ENCODE data around the gene TMEM135.
"Not testable (repeated sequence)": the region's sequence is repeated elsewhere in the genome, so short reads cannot be mapped to it uniquely, and the experiment has no call there.

The TMEM135 gene

DNA sequence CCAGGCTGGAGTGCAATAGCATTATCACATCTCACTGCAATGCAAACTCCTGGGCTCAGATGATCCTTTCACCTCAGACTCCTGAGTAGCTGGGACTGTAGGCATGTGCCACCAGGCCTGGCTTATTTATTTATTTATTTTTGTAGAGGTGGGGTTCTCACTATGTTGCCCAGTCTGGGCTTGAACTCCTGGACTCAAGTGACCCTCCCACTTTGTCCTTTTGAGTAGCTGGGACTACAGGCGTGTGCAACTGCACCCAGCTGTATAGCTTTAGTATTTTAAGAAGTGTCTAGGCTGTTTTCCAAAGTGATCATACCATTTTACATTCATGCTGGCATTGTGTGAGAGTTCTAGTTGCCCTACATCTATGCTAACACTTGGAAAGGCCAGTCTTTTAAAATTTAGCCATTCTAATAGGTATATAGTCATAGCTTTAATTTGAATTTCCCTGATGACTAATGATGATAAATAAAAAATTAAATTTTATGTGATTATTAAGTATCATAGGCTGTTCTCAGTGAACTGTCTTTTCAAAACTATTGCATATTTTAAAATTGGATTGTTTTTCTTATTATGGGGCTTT is 96.9 kb downstream of the TMEM135 start:
- Histone ChIP-seq H3K27me3 (ENCODE audit: control insufficient read depth in 2 of 2, insufficient read depth in 2 of 2, low read length in 2 of 2) (no peaks in the 10 kb centered on the region), H3K4me3 (ENCODE audit: low read length in 2 of 2) (no peak overlapping the region), H3K9me3 (ENCODE audit: control insufficient read depth in 2 of 2, low read length in 2 of 2) (peaks cover 0 to 2% of the 10 kb centered on the region in 2 donors), H3K4me1 (ENCODE audit: control insufficient read depth in 2 of 2, insufficient read depth in 2 of 2, low read length in 2 of 2) (no peaks in the 10 kb centered on the region), H3K36me3 (ENCODE audit: control insufficient read depth in 2 of 2, insufficient read depth in 2 of 2, low read length in 2 of 2) (no peaks in the 10 kb centered on the region), H3K27ac (ENCODE audit: low read depth in 2 of 2, low read length in 2 of 2) (no peak overlapping the region), H3K9ac (ENCODE audit: low read depth in 1 of 2, low read length in 2 of 2) (no peak overlapping the region)

DNA sequence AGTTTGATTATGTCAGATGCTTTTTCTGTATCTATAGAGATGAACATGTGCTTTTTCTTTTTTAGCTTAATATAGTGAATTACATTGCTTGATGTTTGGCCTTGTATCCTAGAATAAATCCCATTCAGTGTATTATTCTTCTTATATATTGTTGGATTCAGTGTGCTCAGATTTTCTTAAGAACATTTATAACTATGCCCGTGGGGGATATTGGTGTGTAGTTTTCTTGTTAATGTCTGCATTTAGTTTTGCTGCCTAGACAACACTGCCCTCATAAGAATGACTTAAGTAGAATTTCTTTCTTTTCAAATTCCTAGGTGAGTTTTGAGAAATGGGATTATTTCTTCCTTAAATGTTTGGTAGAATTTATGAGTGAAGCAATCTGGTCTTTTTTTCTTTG is 98.5 kb downstream of the TMEM135 start:
- no peaks in the 10 kb centered on the region for H3K36me3 ChIP-seq (ENCODE audit: control insufficient read depth in 2 of 2, insufficient read depth in 2 of 2, low read length in 2 of 2)
- no peak overlapping the region for H3K4me3 ChIP-seq (ENCODE audit: low read length in 2 of 2)
- H3K4me1 ChIP-seq (ENCODE audit: control insufficient read depth in 2 of 2, insufficient read depth in 2 of 2, low read length in 2 of 2), result no peaks in the 10 kb centered on the region
- H3K9ac ChIP-seq (ENCODE audit: low read depth in 1 of 2, low read length in 2 of 2), result no peak overlapping the region
- H3K9me3 ChIP-seq (ENCODE audit: control insufficient read depth in 2 of 2, low read length in 2 of 2), result peaks cover 0 to 2% of the 10 kb centered on the region in 2 donors
- no peak overlapping the region for H3K27ac ChIP-seq (ENCODE audit: low read depth in 2 of 2, low read length in 2 of 2)
- H3K27me3 ChIP-seq (ENCODE audit: control insufficient read depth in 2 of 2, insufficient read depth in 2 of 2, low read length in 2 of 2), result no peaks in the 10 kb centered on the region

DNA sequence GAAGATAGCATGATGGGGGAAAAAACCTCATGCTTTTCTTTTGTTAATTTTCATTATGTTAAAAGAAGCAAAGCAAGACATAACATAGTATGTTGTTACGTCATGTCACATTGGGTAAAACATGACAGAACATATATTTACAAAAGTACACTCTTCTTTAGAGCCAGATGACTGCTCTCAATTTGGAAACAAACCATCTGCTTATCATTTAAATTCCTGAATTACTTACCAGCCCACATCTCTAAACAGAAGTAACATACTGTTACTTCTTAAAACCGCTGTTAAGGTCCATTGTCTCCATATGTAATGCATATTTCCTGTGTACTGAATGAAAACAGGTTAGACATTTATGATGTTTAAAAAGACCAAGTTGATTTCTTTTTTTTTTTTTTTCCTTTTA is 100.0 kb downstream of the TMEM135 start:
- Histone ChIP-seq H3K9me3 (ENCODE audit: control insufficient read depth in 2 of 2, low read length in 2 of 2) (peaks cover 0 to 2% of the 10 kb centered on the region in 2 donors), H3K36me3 (ENCODE audit: control insufficient read depth in 2 of 2, insufficient read depth in 2 of 2, low read length in 2 of 2) (no peaks in the 10 kb centered on the region), H3K9ac (ENCODE audit: low read depth in 1 of 2, low read length in 2 of 2) (no peak overlapping the region), H3K27ac (ENCODE audit: low read depth in 2 of 2, low read length in 2 of 2) (no peak overlapping the region), H3K4me3 (ENCODE audit: low read length in 2 of 2) (no peak overlapping the region), H3K27me3 (ENCODE audit: control insufficient read depth in 2 of 2, insufficient read depth in 2 of 2, low read length in 2 of 2) (no peaks in the 10 kb centered on the region), H3K4me1 (ENCODE audit: control insufficient read depth in 2 of 2, insufficient read depth in 2 of 2, low read length in 2 of 2) (no peaks in the 10 kb centered on the region)

DNA sequence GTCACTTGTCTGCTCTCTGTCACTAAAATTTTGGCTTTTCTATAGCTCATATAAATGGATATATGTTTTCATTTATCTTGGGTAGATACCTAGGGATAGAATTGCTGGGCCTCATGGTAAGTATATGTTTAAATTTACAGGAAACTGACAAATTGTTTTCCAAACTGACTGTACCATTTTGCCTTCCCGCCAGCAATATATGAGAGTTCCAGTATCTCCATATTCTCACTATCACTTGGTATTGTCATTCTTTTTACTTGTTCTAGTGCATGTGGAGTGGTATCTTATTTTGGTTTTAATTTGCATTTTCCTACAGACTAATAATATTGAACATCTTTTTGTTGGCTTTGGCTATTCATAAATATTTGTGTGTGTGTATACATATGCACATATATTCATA is 101.7 kb downstream of the TMEM135 start:
- H3K27me3 ChIP-seq (ENCODE audit: control insufficient read depth in 2 of 2, insufficient read depth in 2 of 2, low read length in 2 of 2), result no peaks in the 10 kb centered on the region
- no peaks in the 10 kb centered on the region for H3K4me1 ChIP-seq (ENCODE audit: control insufficient read depth in 2 of 2, insufficient read depth in 2 of 2, low read length in 2 of 2)
- H3K27ac ChIP-seq (ENCODE audit: low read depth in 2 of 2, low read length in 2 of 2), result no peak overlapping the region
- no peaks in the 10 kb centered on the region for H3K36me3 ChIP-seq (ENCODE audit: control insufficient read depth in 2 of 2, insufficient read depth in 2 of 2, low read length in 2 of 2)
- no peak overlapping the region for H3K4me3 ChIP-seq (ENCODE audit: low read length in 2 of 2)
- peaks cover 0 to 2% of the 10 kb centered on the region in 2 donors for H3K9me3 ChIP-seq (ENCODE audit: control insufficient read depth in 2 of 2, low read length in 2 of 2)
- H3K9ac ChIP-seq (ENCODE audit: low read depth in 1 of 2, low read length in 2 of 2), result no peak overlapping the region

DNA sequence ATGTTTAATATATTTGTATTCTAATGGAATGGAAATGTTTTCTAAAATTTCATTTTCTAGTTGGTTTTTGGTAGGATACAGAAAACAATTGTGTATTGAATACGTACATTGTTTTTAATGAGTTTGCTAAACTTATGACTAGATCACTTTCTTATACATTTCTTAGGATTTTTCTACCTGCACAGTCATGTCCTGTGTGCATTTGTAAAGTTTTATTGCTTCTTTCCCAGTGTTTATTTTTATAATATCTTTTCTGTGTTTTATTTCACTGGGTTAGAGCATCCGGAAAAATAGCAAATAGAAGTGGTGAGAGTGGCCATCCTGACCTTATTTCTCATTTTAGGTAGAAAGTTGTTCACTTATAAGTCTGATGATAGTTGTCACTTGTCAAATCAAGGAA is 103.6 kb downstream of the TMEM135 start:
- Histone ChIP-seq H3K4me3 (ENCODE audit: low read length in 2 of 2) (no peak overlapping the region), H3K9me3 (ENCODE audit: control insufficient read depth in 2 of 2, low read length in 2 of 2) (peaks cover 0 to 2% of the 10 kb centered on the region in 2 donors), H3K36me3 (ENCODE audit: control insufficient read depth in 2 of 2, insufficient read depth in 2 of 2, low read length in 2 of 2) (no peaks in the 10 kb centered on the region), H3K27me3 (ENCODE audit: control insufficient read depth in 2 of 2, insufficient read depth in 2 of 2, low read length in 2 of 2) (no peaks in the 10 kb centered on the region), H3K4me1 (ENCODE audit: control insufficient read depth in 2 of 2, insufficient read depth in 2 of 2, low read length in 2 of 2) (no peaks in the 10 kb centered on the region), H3K9ac (ENCODE audit: low read depth in 1 of 2, low read length in 2 of 2) (no peak overlapping the region), H3K27ac (ENCODE audit: low read depth in 2 of 2, low read length in 2 of 2) (no peak overlapping the region)

DNA sequence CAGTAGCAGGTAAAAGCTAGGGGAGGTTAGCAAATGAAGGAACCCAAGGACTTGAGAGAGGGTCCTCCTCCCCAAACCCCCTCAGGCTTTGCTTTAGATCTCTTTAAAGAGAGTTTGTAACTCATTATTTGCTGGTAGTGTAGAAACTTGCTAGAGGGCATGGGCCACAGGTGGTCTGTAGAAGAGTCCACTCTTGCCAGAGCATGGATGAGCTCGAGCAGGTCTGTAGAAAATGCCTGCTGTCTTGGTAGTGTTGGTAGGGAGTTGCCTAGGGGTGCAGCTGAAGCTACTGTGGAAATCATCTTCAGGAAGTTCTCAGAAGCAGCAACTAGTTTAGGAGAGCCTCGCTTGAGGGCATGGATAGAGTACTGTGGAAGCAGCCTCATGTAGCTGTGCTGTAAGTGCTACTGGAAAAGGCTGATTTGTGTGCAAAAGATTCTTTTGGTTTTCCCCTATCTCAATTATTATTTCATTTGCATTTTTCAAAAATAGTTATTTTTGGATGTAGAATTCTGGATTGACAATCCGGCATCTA is 104.3 kb downstream of the TMEM135 start:
- Histone ChIP-seq H3K27ac (ENCODE audit: low read depth in 2 of 2, low read length in 2 of 2) (no peak overlapping the region), H3K9me3 (ENCODE audit: control insufficient read depth in 2 of 2, low read length in 2 of 2) (peaks cover 0 to 2% of the 10 kb centered on the region in 2 donors), H3K4me3 (ENCODE audit: low read length in 2 of 2) (no peak overlapping the region), H3K9ac (ENCODE audit: low read depth in 1 of 2, low read length in 2 of 2) (no peak overlapping the region), H3K4me1 (ENCODE audit: control insufficient read depth in 2 of 2, insufficient read depth in 2 of 2, low read length in 2 of 2) (no peaks in the 10 kb centered on the region), H3K36me3 (ENCODE audit: control insufficient read depth in 2 of 2, insufficient read depth in 2 of 2, low read length in 2 of 2) (no peaks in the 10 kb centered on the region), H3K27me3 (ENCODE audit: control insufficient read depth in 2 of 2, insufficient read depth in 2 of 2, low read length in 2 of 2) (no peaks in the 10 kb centered on the region)

DNA sequence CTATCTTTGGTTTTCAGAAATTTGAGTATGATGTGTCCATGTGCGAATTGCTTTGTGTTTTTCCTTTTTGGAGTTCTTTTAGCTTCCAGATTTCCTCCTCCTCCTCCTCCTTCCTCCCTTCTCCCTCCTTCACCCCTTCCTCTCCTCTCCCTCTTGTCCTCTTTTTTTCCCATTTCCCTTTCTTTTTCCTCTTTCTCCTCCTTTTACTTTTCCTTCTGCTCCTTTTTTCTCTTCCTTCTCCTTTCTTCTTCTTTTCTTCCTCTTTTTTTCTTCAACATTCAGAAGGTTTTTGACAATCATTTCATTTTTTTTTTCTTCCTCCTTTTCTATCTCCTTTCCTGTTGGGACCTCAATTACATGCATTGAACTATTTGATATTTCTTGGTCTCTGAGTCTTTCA is 104.9 kb downstream of the TMEM135 start:
- peaks cover 0 to 2% of the 10 kb centered on the region in 2 donors for H3K9me3 ChIP-seq (ENCODE audit: control insufficient read depth in 2 of 2, low read length in 2 of 2)
- H3K27me3 ChIP-seq (ENCODE audit: control insufficient read depth in 2 of 2, insufficient read depth in 2 of 2, low read length in 2 of 2), result no peaks in the 10 kb centered on the region
- no peaks in the 10 kb centered on the region for H3K36me3 ChIP-seq (ENCODE audit: control insufficient read depth in 2 of 2, insufficient read depth in 2 of 2, low read length in 2 of 2)
- H3K4me3 ChIP-seq (ENCODE audit: low read length in 2 of 2), result no peak overlapping the region
- H3K9ac ChIP-seq (ENCODE audit: low read depth in 1 of 2, low read length in 2 of 2), result no peak overlapping the region
- H3K27ac ChIP-seq (ENCODE audit: low read depth in 2 of 2, low read length in 2 of 2), result no peak overlapping the region
- H3K4me1 ChIP-seq (ENCODE audit: control insufficient read depth in 2 of 2, insufficient read depth in 2 of 2, low read length in 2 of 2), result no peaks in the 10 kb centered on the region

DNA sequence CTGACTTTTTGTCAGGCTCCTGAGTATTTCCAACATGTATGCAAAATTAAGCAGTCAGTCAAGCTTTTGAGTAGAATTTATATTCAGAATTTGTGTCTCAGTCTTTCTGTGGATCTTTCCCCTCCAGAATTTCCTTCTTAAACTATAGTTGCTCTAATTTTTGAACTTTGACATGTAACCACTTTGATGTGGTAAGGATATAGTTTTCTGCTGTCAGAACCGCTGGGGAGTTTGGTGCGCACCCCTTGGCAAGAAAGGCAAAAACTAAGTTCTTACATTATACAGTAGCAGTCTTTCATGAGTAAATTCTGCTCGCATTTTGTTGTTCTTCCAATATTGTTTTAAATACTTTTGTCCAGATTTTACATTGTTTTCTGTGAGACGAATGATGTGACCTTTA is 105.9 kb downstream of the TMEM135 start:
- Histone ChIP-seq H3K9me3 (ENCODE audit: control insufficient read depth in 2 of 2, low read length in 2 of 2) (peaks cover 0 to under 1% of the 10 kb centered on the region in 2 donors), H3K27me3 (ENCODE audit: control insufficient read depth in 2 of 2, insufficient read depth in 2 of 2, low read length in 2 of 2) (no peaks in the 10 kb centered on the region), H3K9ac (ENCODE audit: low read depth in 1 of 2, low read length in 2 of 2) (no peak overlapping the region), H3K36me3 (ENCODE audit: control insufficient read depth in 2 of 2, insufficient read depth in 2 of 2, low read length in 2 of 2) (no peaks in the 10 kb centered on the region), H3K4me1 (ENCODE audit: control insufficient read depth in 2 of 2, insufficient read depth in 2 of 2, low read length in 2 of 2) (no peaks in the 10 kb centered on the region), H3K27ac (ENCODE audit: low read depth in 2 of 2, low read length in 2 of 2) (no peak overlapping the region), H3K4me3 (ENCODE audit: low read length in 2 of 2) (no peak overlapping the region)

DNA sequence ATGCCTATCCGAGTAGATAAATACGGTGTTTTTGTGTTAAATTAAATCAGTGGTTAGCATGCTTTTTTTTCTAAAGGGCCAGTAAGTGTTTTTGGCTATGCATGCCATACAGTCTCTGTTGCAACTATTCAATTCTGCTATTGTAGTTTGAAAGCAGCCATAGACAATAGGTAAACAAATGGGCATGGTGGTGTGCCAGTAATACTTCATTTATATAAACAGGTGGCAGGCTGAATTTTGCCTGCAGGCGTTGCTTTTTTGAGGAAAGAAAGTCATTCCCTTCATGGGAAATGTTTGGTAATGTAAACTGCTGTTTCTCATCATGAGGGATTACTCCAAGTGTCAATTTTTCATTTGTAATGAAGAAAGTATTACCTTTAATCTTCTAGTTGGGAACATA is 106.5 kb downstream of the TMEM135 start:
- no peaks in the 10 kb centered on the region for H3K36me3 ChIP-seq (ENCODE audit: control insufficient read depth in 2 of 2, insufficient read depth in 2 of 2, low read length in 2 of 2)
- no peak overlapping the region for H3K9ac ChIP-seq (ENCODE audit: low read depth in 1 of 2, low read length in 2 of 2)
- no peak overlapping the region for H3K27ac ChIP-seq (ENCODE audit: low read depth in 2 of 2, low read length in 2 of 2)
- no peaks in the 10 kb centered on the region for H3K27me3 ChIP-seq (ENCODE audit: control insufficient read depth in 2 of 2, insufficient read depth in 2 of 2, low read length in 2 of 2)
- H3K9me3 ChIP-seq (ENCODE audit: control insufficient read depth in 2 of 2, low read length in 2 of 2), result no peaks in the 10 kb centered on the region
- no peaks in the 10 kb centered on the region for H3K4me1 ChIP-seq (ENCODE audit: control insufficient read depth in 2 of 2, insufficient read depth in 2 of 2, low read length in 2 of 2)
- H3K4me3 ChIP-seq (ENCODE audit: low read length in 2 of 2), result no peak overlapping the region

DNA sequence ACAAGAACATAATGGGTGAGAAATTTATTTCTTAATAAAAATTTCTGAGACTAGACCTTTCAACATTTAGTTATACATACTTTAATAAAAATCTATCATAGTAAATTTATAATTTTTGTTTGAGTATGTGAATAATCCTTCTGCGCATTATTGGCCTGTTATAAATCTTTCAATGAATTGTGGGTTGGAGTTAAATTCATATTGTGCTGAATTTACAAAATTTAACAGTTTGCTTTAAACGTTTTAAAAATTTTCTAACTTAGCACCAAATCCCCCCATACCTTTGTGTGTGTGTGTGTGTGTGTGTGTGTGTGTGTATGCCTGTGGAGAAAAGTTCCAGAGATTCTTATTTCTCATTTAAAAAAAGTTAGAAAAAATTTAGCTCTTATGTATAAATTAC is 111.0 kb downstream of the TMEM135 start:
- no peaks in the 10 kb centered on the region for H3K4me1 ChIP-seq (ENCODE audit: control insufficient read depth in 2 of 2, insufficient read depth in 2 of 2, low read length in 2 of 2)
- no peaks in the 10 kb centered on the region for H3K36me3 ChIP-seq (ENCODE audit: control insufficient read depth in 2 of 2, insufficient read depth in 2 of 2, low read length in 2 of 2)
- no peaks in the 10 kb centered on the region for H3K9me3 ChIP-seq (ENCODE audit: control insufficient read depth in 2 of 2, low read length in 2 of 2)

DNA sequence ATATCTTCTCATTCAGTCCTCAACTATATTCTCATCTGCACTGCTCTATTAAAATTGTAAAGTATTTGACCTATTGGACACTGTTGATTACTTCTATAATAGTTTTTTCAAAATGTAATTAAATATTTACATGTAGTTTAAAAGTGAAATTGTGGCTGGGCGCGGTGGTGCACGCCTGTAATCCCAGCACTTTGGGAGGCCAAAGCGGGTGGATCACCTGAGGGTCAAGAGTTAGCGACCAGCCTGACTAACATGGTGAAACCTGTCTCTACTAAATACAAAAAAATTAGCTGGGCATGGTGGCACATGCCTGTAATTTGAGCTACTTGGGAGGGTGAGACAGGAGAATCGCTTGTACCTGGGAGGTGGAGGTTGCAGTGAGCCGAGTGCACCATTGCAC is 112.0 kb downstream of the TMEM135 start:
- H3K9me3 ChIP-seq (ENCODE audit: control insufficient read depth in 2 of 2, low read length in 2 of 2); H3K27me3 ChIP-seq (ENCODE audit: control insufficient read depth in 2 of 2, insufficient read depth in 2 of 2, low read length in 2 of 2); H3K4me1 ChIP-seq (ENCODE audit: control insufficient read depth in 2 of 2, insufficient read depth in 2 of 2, low read length in 2 of 2); H3K4me3 ChIP-seq (ENCODE audit: low read length in 2 of 2); H3K36me3 ChIP-seq (ENCODE audit: control insufficient read depth in 2 of 2, insufficient read depth in 2 of 2, low read length in 2 of 2); H3K27ac ChIP-seq (ENCODE audit: low read depth in 2 of 2, low read length in 2 of 2); H3K9ac ChIP-seq (ENCODE audit: low read depth in 1 of 2, low read length in 2 of 2): not testable (repeated sequence)

More for the DNA sequence above, 111.0 kb downstream of the TMEM135 start:
- Histone ChIP-seq H3K27me3 (ENCODE audit: control insufficient read depth in 2 of 2, insufficient read depth in 2 of 2, low read length in 2 of 2) (no peaks in the 10 kb centered on the region), H3K27ac (ENCODE audit: low read depth in 2 of 2, low read length in 2 of 2) (no peak overlapping the region), H3K4me3 (ENCODE audit: low read length in 2 of 2) (no peak overlapping the region), H3K9ac (ENCODE audit: low read depth in 1 of 2, low read length in 2 of 2) (no peak overlapping the region)

Measured in mucosa of rectum (tissue), 2 donors.